Keratinocyte (primary cell): Measurements from ENCODE around the gene MRM2. TPM values are rescaled to one million over a fixed set of nuclear protein-coding genes. Genes with fewer than 3 reads are reported as not detected.

Experiments
- DNase-seq: peaks from one replicate; pipeline ENCODE4 v3.0.0-alpha.2; 2011; ENCODE audit warnings: low read depth, missing footprints, low spot score
- FAIRE-seq: peaks from 2 replicates; lab custom pipeline; 2011; peaks lifted over from hg19 to GRCh38; lab: Jason Lieb, UNC
- H2AFZ ChIP-seq: 2 replicates; pipeline ENCODE4 v1.6.0; 2012; ENCODE audit warnings: low read length, control low read depth, inconsistent platforms; ENCODE audit not compliant: control insufficient read depth
- H3K27ac ChIP-seq: 2 replicates; pipeline ENCODE4 v1.5.1; 2011; ENCODE audit warnings: low read length; ENCODE audit not compliant: control insufficient read depth, insufficient read depth
- H3K27me3 ChIP-seq: 3 replicates; pipeline ENCODE4 v1.6.0; 2011; ENCODE audit warnings: low read length; ENCODE audit not compliant: control insufficient read depth, insufficient read depth; ENCODE audit errors: extremely low read depth
- H3K36me3 ChIP-seq, 2 experiments: 2 replicates in 1 of 2; 3 replicates in 1 of 2; pipeline ENCODE4 v1.5.1; 2011; ENCODE audit warnings: low read length in 2 of 2, mild to moderate bottlenecking in 1 of 2; ENCODE audit not compliant: control insufficient read depth in 2 of 2, insufficient read depth in 2 of 2; ENCODE audit errors: extremely low read depth in 1 of 2
- H3K4me1 ChIP-seq: 3 replicates; pipeline ENCODE4 v1.5.1; 2011; ENCODE audit warnings: low read length; ENCODE audit not compliant: control insufficient read depth, insufficient read depth; ENCODE audit errors: extremely low read depth
- H3K4me2 ChIP-seq: 3 replicates; pipeline ENCODE4 v1.6.0; 2011; ENCODE audit warnings: low read depth, low read length; ENCODE audit not compliant: control insufficient read depth, insufficient read depth; ENCODE audit errors: extremely low read depth
- H3K4me3 ChIP-seq, 3 experiments: fragments of 200-600 bp in 1 of 3; sonication (generic) in 1 of 3; 2 replicates in 2 of 3; 3 replicates in 1 of 3; pipeline ENCODE4 v1.5.1; 2011 to 2016; ENCODE audit warnings: low read length in 3 of 3, mild to moderate bottlenecking in 3 of 3, control low read depth in 2 of 3, inconsistent platforms in 1 of 3, low read depth in 1 of 3, mixed read lengths in 1 of 3, mixed run types in 1 of 3, moderate library complexity in 1 of 3; ENCODE audit not compliant: control insufficient read depth in 2 of 3, insufficient read depth in 2 of 3; ENCODE audit errors: extremely low read depth in 1 of 3
- H3K79me2 ChIP-seq: 2 replicates; pipeline ENCODE4 v1.6.0; 2012; ENCODE audit warnings: low read length; ENCODE audit not compliant: control insufficient read depth, insufficient read depth
- H3K9ac ChIP-seq: 3 replicates; pipeline ENCODE4 v1.6.0; 2011; ENCODE audit warnings: low read length; ENCODE audit not compliant: control insufficient read depth, insufficient read depth; ENCODE audit errors: extremely low read depth
- H3K9me1 ChIP-seq: 3 replicates; pipeline ENCODE4 v1.6.0; 2011; ENCODE audit warnings: low read length; ENCODE audit not compliant: control insufficient read depth, insufficient read depth; ENCODE audit errors: extremely low read depth
- H3K9me3 ChIP-seq: 2 replicates; pipeline ENCODE4 v1.5.1; 2012; ENCODE audit warnings: low read depth, low read length; ENCODE audit not compliant: control insufficient read depth
- H4K20me1 ChIP-seq: 3 replicates; pipeline ENCODE4 v1.6.0; 2011; ENCODE audit warnings: low read length; ENCODE audit not compliant: control insufficient read depth, insufficient read depth; ENCODE audit errors: extremely low read depth
- CTCF ChIP-seq, 3 experiments: IDR thresholded peaks in 1 of 3; conservative IDR thresholded peaks in 1 of 3; optimal IDR thresholded peaks in 1 of 3; 2 replicates in 2 of 3; 3 replicates in 1 of 3; pipeline versions ENCODE3 to v1.5.1; 2011; ENCODE audit warnings: low read length in 3 of 3, mild to moderate bottlenecking in 3 of 3, moderate library complexity in 2 of 3, control low read depth in 1 of 3, inconsistent platforms in 1 of 3; ENCODE audit not compliant: insufficient read depth in 2 of 3; ENCODE audit errors: extremely low read depth in 1 of 3
- EZH2 ChIP-seq: IDR thresholded peaks from one replicate; pipeline ENCODE4 v1.6.1; 2012; ENCODE audit warnings: inconsistent platforms, mild to moderate bottlenecking, low read length, moderate library complexity
- dilution Hi-C: fragments of 300-500 bp; cut with MboI; formaldehyde crosslinking; loops from one replicate; pipeline ENCODE4 v1.7.0; 2020; ENCODE audit warnings: low sequenced_read_pairs; ENCODE audit not compliant: extremely low pct_ligation_motif_present
- polyA plus RNA-seq, 5 experiments: library from polyadenylated mRNA; depleted of rRNA in 3 of 5; stranded (reverse) in 3 of 5; stranded (forward) in 1 of 5; unstranded in 1 of 5; fragments of >200 nt; gene quantifications; 1 replicate in 1 of 5; 2 replicates in 3 of 5; 3 replicates in 1 of 5; pipeline versions ENCODE4 v1.2.1 to v1.2.3, GENCODE V29; 2011 to 2012; ENCODE audit warnings: missing spikeins in 2 of 5, low read depth in 1 of 5, low replicate concordance in 1 of 5

Gene MRM2
- polyA plus RNA-seq, 1 donor (not counting 4 experiments of a cell fraction or from before 2014, with no cell fraction given): 21.5 TPM

- H3K9me3 ChIP-seq: no peaks in the 10 kb centered on the region
- H3K4me2 ChIP-seq: no peak overlapping the region
- TF ChIP-seq CTCF (optimal IDR thresholded peaks at IDR 0.05 in 1 of 3, IDR thresholded peaks at IDR 0.05 in 1 of 3, conservative IDR thresholded peaks at IDR 0.05 in 1 of 3; ENCODE audit: extremely low read depth in 1 of 3, insufficient read depth in 2 of 3, low read length in 3 of 3) (no peak), EZH2 (no peak)
- H3K27ac ChIP-seq: no peak overlapping the region
- H3K4me3 ChIP-seq: no peak overlapping the region
- H3K4me1 ChIP-seq: no peaks in the 10 kb centered on the region
- no peak overlapping the region for H3K9ac ChIP-seq
- dilution Hi-C loops: no loop called here
- no peaks in the 10 kb centered on the region for H3K9me1 ChIP-seq
- no peaks in the 10 kb centered on the region for H3K79me2 ChIP-seq
- FAIRE-seq (no peak), DNase-seq (no peak)
- peaks cover 0 to 7% of the 10 kb centered on the region in 2 experiments for H3K36me3 ChIP-seq
- no peaks in the 10 kb centered on the region for H4K20me1 ChIP-seq
- H3K27me3 ChIP-seq: no peaks in the 10 kb centered on the region
- no peak overlapping the region for H2AFZ ChIP-seq
Observed at GRCh38 chr7:2274666-2275065, 32.7 kb upstream of the MRM2 start.

GRCh38 chr7:2273866-2274265 is 31.9 kb upstream of the MRM2 start:
- H3K4me2 ChIP-seq: no peak overlapping the region
- H3K4me3 ChIP-seq: no peak overlapping the region
- no peak for DNase-seq
- H3K36me3 ChIP-seq: peaks cover 0 to 7% of the 10 kb centered on the region in 2 experiments
- dilution Hi-C loops: no loop called here
- H3K4me1 ChIP-seq: no peaks in the 10 kb centered on the region
- H3K27me3 ChIP-seq: no peaks in the 10 kb centered on the region
- no peak for TF ChIP-seq CTCF (optimal IDR thresholded peaks at IDR 0.05 in 1 of 3, IDR thresholded peaks at IDR 0.05 in 1 of 3, conservative IDR thresholded peaks at IDR 0.05 in 1 of 3; ENCODE audit: extremely low read depth in 1 of 3, insufficient read depth in 2 of 3, low read length in 3 of 3)
- no peak for TF ChIP-seq EZH2
- FAIRE-seq: no peak
- no peaks in the 10 kb centered on the region for H4K20me1 ChIP-seq
- H3K9me1 ChIP-seq: no peaks in the 10 kb centered on the region
- H3K9ac ChIP-seq: no peak overlapping the region
- H3K9me3 ChIP-seq: no peaks in the 10 kb centered on the region
- no peaks in the 10 kb centered on the region for H3K79me2 ChIP-seq
- H3K27ac ChIP-seq: no peak overlapping the region
- H2AFZ ChIP-seq: no peak overlapping the region
